K562 (cell line): ENCODE measurements around the gene RPL15. TPM values are rescaled to one million over a fixed set of nuclear protein-coding genes. Genes with fewer than 3 reads are reported as not detected.

ENCODE experiments used
- CUX1 ChIP-seq: fragments of 200-800 bp; sonication (Bioruptor generic); IDR thresholded peaks from 2 replicates; pipeline ENCODE4 v1.6.1; 2016; ENCODE audit warnings: missing genetic modification characterization, missing compliant biosample characterization
- HLTF ChIP-seq: fragments of 450-650 bp; IDR thresholded peaks from 2 replicates; pipeline ENCODE4 v1.6.1; 2016
- HMGN3 ChIP-seq: IDR thresholded peaks from 2 replicates; pipeline ENCODE4 v1.6.1; 2011; ENCODE audit warnings: borderline replicate concordance, low read depth, mild to moderate bottlenecking, mixed read lengths, low read length; ENCODE audit not compliant: insufficient read length; ENCODE audit errors: extremely low read depth
- MAX ChIP-seq: sonication (generic); formaldehyde crosslinking; IDR thresholded peaks from 2 replicates; pipeline ENCODE4 v1.9.0; 2022; ENCODE audit warnings: mild to moderate bottlenecking, missing genetic modification reagents
- MGA ChIP-seq: fragments of 450-650 bp; IDR thresholded peaks from 2 replicates; pipeline ENCODE4 v1.6.1; 2016; ENCODE audit warnings: mild to moderate bottlenecking, moderate library complexity
- MITF ChIP-seq: IDR thresholded peaks from 2 replicates; pipeline ENCODE4 v1.6.1; 2014; ENCODE audit warnings: antibody characterized with exemption
- OTX1 ChIP-seq: fragments of 450-650 bp; formaldehyde crosslinking; IDR thresholded peaks from 2 replicates; pipeline ENCODE4 v1.4.0; 2022; ENCODE audit warnings: mild to moderate bottlenecking
- PPARD ChIP-seq: fragments of 250-450 bp; sonication (Bioruptor Pico); IDR thresholded peaks from 2 replicates; pipeline ENCODE4 v1.8.0; 2022; ENCODE audit warnings: inconsistent platforms, mild to moderate bottlenecking, moderate library complexity
- SIX5 ChIP-seq, 2 experiments: IDR thresholded peaks; 2 replicates each; pipeline ENCODE4 v1.6.1; 2011; ENCODE audit warnings: low read length in 2 of 2, borderline replicate concordance in 1 of 2, low read depth in 1 of 2, mild to moderate bottlenecking in 1 of 2, moderate library complexity in 1 of 2; ENCODE audit not compliant: insufficient read depth in 1 of 2
- polyA plus RNA-seq, 8 experiments: library from polyadenylated mRNA; depleted of rRNA in 4 of 8; stranded (reverse) in 5 of 8; unstranded in 3 of 8; fragments of >200 nt; fragmentation: Nextera tagmentation in 2 of 8; fragmentation: Illumina TruSeq in 1 of 8; extraction: Ambion mirVana in 2 of 8; extraction: Trizol in 1 of 8; gene quantifications; 2 replicates each; pipeline versions ENCODE4 v1.2.1 to v1.2.3, GENCODE V29; 2011 to 2014; ENCODE audit warnings: inconsistent platforms in 1 of 8, missing spikeins in 1 of 8
- total RNA-seq, 7 experiments: library from RNA; depleted of rRNA in 6 of 7; stranded (reverse); fragments of >200 nt in 6 of 7; fragmentation: Illumina TruSeq in 2 of 7; extraction: Trizol in 2 of 7; gene quantifications; 2 replicates each; pipeline versions ENCODE4 v1.2.1 to v1.2.3, GENCODE V29; 2011 to 2021; ENCODE audit warnings: low replicate concordance in 1 of 7

Gene RPL15
- total and polyA plus RNA-seq, 9 of the 15 experiments (the other 6 are each of a cell fraction or from before 2014, with no cell fraction given): 2,393 to 8,850 (median 3,928) TPM

GRCh38 chr3:23938688-23939087 is 21.8 kb downstream of the RPL15 start (continued):
- TF ChIP-seq CUX1 (CRISPR knock-in tag): no peak
- no peak for TF ChIP-seq SIX5 (IDR thresholded peaks at IDR 0.05; ENCODE audit: borderline replicate concordance in 1 of 2, insufficient read depth in 1 of 2, low read depth in 1 of 2, low read length in 2 of 2)
- no peak for TF ChIP-seq HMGN3
- no peak for TF ChIP-seq HLTF
- TF ChIP-seq MITF: no peak
- TF ChIP-seq MGA: 0 out of 2 replicates have a peak, but pooled peaks have one; percentile 17
- TF ChIP-seq OTX1 (CRISPR knock-in tag): no peak
- no peak for TF ChIP-seq PPARD (CRISPR knock-in tag)
- peak; percentile 40; the same call in 1 of the 2 replicates for TF ChIP-seq MAX (CRISPR knock-in tag)
